HK-2 (cell line): ENCODE results near the gene ADRB1.

Experiments
- DNase-seq: peaks from one replicate; pipeline ENCODE4 v3.0.0-alpha.2; 2018; ENCODE audit not compliant: unreplicated experiment

The ADRB1 gene

GRCh38 chr10:114057855-114058254 lies 14.2 kb downstream of the ADRB1 start:
- DNase-seq, result no peak

- DNase-seq, result no peak
Observed at GRCh38 chr10:114058297-114058696, 14.6 kb downstream of the ADRB1 start.

DNA sequence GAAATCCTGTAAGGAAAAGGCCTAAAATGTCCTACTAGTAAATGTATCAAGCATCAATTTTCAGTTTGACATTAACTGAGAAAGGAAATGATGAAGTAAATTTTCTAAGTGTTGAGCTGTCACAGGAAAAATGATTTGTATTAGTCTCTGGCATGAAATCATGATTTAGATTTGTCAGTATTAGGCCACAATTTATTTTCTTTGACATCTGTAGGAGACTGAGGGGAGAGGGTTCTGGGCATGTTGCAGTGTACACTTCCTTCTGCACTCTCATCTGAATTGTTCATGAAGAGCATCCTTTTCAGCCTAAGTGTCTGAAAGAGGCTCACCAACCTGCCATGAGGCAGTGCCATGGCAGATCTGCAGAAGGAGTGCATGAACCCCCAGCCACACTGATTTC lies 15.9 kb downstream of the ADRB1 start:
- DNase-seq, result no peak

DNA sequence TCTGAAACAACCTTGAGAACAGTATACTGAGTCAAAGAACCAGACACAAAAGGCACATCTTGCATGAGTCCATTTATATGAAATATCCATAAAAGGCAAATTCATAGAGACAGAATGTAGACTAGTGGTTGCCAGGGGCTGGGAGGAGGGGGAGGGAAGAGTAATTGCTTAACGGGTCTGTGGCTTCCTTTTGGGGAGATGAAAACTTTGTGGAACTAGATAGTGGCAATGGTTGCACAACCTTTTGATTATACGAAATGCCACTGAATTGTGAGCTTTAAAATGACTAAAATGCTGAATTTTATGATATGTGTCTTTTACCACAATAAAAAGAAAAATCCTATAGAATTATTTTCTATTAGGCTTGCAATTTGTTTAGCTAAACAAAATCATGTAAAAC lies 16.8 kb downstream of the ADRB1 start:
- DNase-seq, result no peak

GRCh38 chr10:114061148-114061547 lies 17.5 kb downstream of the ADRB1 start:
- no peak for DNase-seq

GRCh38 chr10:114061789-114062188 lies 18.1 kb downstream of the ADRB1 start:
- DNase-seq, result no peak

- DNase-seq, result no peak
Observed at GRCh38 chr10:114064151-114065048, 20.7 kb downstream of the ADRB1 start.

GRCh38 chr10:114065049-114065435 lies 21.4 kb downstream of the ADRB1 start:
- no peak for DNase-seq

DNA sequence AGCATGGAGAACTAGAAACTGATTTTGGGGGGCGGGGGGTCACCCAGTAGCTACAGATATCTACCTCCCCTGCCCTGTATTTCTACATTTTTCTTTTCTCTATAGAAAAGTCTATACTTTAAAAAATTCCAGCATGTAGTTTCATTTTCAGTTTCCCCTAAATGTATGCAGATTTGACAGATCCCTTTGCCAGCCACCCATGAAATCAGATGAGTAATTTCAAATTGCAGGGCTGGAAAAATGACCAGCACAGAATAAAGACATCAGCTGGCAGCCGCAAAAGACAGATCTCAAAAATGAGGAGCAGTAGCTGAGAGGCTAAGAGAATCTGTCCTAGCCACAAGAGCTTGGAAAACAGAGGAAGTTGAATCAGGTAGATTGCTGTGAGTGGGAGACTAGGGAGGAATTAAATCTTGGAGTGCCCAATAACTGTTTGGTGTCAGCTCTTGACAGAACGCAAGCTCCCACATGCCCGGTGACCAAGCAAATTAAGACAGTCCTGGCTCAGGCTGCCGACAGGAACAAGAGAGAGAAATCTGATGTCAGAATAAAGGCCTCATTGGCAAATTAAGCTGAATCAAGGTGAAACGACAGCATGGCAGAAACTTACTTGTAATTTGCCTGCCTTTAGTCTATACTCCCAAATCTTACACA lies 24.5 kb downstream of the ADRB1 start:
- DNase-seq, result no peak

GRCh38 chr10:114070710-114071109 lies 27.0 kb downstream of the ADRB1 start:
- no peak for DNase-seq

DNA sequence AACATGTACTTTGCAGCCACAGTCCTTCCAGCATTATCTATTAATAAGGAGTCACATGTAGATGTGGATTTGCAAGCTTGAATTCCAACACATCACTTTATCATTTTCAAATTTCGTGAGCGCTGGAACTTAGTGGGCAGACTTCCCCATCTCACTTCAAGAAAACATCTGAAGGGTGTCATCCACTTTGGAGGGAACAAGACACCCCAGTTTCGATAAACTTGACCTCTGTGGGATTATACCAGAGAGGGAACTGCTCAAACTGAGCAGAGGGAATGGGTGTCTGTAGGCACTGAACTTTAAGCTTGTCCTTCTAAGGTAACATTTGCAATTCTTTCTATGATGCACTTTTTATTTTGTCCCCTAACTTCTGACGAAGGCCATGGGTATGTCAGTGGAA lies 27.5 kb downstream of the ADRB1 start:
- DNase-seq, result no peak

- DNase-seq, result no peak
Observed at GRCh38 chr10:114073395-114074186, 29.9 kb downstream of the ADRB1 start.

GRCh38 chr10:114075093-114075492 lies 31.4 kb downstream of the ADRB1 start:
- DNase-seq, result no peak

GRCh38 chr10:114077347-114077746 lies 33.7 kb downstream of the ADRB1 start:
- DNase-seq, result no peak

- no peak for DNase-seq
Observed at GRCh38 chr10:114077815-114078219, 34.2 kb downstream of the ADRB1 start.

DNA sequence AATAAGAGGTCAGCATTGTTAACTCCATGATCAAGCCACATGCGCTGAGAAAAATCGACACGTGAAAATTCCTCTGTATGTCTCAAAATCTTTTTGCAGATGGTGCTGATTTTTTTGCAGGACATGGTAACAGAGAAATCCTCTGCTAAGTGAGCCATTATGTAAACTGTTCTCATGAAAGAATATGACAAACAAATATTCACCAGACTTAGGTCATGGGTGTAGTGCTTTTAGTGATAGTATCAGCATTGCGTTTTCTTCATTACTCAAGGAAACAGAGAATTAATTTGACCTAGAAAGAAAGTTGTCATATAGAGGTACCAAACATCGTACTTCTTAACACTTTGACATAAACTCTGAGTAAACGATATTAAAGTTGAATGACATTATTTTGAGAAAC lies 34.7 kb downstream of the ADRB1 start:
- DNase-seq, result no peak

GRCh38 chr10:114079421-114079820 lies 35.8 kb downstream of the ADRB1 start:
- no peak for DNase-seq

- DNase-seq, result no peak
Observed at GRCh38 chr10:114081911-114082583, 38.4 kb downstream of the ADRB1 start.

- no peak for DNase-seq
Observed at GRCh38 chr10:114083040-114083439, 39.4 kb downstream of the ADRB1 start.

- DNase-seq, result no peak
Observed at GRCh38 chr10:114084215-114084614, 40.5 kb downstream of the ADRB1 start.

DNA sequence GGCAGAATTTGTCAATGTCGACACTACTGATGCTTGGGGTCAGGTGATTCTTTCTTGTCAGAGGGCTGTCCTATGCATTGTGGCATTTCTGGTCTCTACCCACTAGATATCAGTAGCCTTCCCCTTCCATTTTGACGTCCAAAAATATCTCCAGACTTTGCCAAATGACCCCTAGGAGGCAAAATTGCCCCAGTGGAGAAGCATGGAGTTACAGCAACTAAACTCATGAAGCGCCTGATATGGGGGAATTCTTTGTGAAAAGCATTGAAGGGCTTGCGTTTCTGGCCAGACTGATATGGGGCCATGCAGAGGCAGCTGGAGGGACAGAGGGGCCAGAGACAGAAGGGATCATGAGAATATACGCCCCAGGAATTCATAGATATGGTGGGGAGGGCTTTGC lies 43.6 kb downstream of the ADRB1 start:
- DNase-seq, result no peak

DNA sequence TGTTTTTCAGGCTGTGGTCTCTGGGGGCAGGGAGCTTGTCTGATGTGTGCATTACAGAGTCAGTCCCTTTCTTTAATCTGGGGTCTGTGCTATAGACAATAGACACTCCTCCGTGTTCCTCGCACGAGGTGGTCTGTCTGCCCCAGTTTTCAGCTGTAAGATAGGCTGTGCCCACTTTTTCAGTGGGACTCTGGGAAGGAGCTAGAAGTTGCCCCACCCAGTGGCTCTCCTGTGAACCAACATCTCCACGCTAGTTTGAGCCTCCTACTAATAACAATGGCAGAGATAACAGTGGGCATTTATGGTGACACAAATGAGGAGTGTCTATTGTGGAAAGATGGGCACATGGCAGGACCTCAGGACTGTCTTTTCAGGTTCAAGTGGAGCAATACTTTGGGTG lies 44.0 kb downstream of the ADRB1 start:
- DNase-seq, result no peak
